GM18511 (cell line): ENCODE data around the gene EPHA8.

Source experiments
- ATAC-seq: cut with Tn5 transposase; IDR thresholded peaks from one replicate; pipeline ENCODE4 v1.9.1; 2021; ENCODE audit warnings: mild to moderate bottlenecking, moderate library complexity; ENCODE audit not compliant: unreplicated experiment

EPHA8 gene

DNA sequence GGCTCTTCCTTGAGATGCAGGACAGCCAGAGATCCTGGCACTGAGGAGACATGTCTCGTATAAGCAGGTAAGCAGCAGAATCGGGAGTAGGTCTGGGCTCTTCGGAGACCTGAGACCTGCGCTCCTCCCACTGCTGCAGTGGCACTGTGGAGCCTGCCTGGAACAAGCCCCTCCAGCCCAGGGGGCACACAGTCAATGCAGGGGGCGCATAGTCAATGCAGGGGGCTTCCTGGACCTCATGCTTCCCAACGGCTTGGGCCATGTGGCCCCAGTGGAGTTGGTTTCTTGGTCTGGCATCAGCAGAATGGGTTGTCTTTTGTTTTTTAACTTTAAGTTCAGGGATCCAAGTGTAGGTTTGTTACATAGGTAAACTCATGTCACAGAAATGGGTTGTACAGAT, 27.9 kb upstream of the EPHA8 start:
- ATAC-seq: no peak

DNA sequence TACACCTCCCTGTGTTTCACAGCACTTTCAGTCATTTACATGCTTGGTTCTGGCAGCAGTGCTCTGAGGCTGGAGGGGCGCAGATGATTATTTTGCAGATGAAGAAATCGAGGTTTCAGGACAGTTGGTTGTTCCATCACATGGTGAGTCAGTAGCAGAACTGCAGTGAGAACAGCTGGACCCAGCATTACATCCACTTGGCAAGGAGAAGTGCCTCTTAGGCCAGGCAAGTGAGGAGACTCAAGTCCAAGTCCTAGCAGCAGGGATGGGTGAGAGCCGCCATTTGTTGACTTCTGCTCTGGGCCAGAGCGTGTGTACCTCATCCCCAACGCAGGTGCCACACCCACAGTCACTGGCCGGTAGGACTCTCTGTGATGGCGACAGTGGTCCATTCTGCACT, 26.8 kb upstream of the EPHA8 start:
- no peak for ATAC-seq

DNA sequence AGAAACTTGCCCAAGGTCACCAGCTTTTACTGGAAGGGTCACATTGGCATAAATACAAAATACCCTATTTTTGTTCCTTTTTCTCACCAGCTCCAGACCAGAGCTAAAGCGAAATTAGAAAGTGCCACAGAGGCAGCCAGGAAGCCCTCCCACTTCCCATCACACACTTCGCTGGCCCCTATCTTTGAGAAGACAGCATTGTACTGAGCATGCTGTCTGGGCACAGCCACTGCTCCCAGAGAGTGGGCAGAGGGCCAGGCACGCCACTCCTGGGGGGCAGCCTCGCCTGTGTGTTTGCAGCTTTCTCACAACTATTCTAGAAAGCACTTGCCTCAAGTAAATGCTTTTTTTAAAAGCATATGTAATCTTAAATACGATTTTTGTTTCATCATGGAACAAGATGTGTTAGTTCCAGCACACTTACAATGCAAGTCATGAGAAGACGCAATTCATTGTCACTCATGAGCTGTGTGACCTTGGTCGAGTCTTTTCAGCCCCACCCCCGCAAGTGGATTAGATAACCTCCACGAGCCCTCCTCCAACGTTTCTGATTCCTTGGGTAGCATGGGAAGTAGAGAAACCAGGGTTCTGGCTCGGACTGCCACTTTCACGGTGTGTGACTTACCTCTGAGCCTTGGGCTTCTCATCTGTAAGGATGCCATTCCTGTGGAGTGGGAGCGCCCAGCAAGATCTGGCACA, 25.7 kb upstream of the EPHA8 start:
- no peak for ATAC-seq

DNA sequence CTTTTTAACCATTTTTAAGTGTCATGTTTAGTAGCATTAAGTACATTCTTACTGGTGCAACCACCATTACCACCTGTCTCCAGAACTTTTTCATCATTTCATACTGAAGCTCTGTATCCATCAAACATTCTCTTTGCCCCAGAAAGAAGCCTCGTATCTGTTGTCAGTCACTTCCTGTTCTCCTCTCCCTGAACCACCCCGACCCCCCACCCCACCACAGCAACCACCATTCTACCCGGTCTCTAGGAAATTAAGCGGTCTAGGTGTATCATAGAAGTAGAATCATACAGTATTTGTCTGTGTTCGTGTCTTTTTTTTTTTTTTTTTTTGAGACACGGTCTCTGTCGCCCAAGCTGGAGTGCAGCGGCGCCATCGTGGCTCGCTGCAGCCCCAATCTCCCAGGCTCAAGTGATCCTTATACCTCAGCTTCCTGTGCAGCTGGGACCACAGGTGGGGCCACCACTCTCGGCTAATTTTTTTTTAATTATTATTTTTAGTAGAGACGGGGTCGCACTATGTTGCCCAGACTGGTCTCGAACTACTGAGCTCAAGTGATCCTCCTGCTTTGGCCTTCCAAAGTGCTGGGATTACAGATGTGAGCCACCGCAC, 23.7 kb upstream of the EPHA8 start:
- ATAC-seq: no peak

DNA sequence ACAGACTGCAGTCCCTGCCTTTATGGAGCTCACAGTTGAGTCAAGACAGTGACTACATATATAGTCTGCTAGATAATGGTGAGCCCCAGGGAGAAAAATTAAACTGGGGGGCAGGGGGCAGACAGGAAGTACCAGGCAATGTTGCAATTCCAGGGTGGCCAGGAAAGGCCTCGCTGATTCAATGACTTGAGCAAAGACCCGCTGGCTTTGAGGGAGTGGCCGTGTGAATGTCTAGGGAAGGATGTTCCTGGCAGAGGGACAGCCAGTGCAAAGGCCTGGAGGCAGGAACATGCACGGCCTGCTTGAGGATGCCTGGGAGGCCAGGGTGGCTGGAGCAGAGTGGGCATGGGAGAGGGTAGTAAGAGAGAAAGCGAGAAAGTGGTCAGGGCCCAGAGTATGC, 23.0 kb upstream of the EPHA8 start:
- ATAC-seq: no peak

DNA sequence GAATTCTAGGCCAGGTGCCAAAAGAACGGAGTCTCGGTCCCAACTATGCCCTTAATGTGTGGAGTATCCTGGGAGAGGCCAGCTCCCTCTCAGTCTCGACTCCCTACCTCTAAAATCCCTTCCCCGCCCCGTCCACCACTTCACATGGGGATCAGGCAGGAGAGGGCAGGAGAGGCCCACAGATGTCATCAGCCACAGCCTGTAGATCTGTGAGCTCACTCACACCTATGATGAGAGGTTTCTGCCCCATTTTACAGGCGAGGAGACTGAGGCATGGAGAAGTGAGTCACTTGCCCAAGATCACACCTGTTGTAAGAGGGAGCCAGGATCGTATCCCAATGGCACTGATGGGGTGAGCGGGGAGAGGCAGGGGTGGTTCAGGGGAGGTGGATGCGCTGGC, 20.4 kb upstream of the EPHA8 start:
- ATAC-seq: no peak

DNA sequence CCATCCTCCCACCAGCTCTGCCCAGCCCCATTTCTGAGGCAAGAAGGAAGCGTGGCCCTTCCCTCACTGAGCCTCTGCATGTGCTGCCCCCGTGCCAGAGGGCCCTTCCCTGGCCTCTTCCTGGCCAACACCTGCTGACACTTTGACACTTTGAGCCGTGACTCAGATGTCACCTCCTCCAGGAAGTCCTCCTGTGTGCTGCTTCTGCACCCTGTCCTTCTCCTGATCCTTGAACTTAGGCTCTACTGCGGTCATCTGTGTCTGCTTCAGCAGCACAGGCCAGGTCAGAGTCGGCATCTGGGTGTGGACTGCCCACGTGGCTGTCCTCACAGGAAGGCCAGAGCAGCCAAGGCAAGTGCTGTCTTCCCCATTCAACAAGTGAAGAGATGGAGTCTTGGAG, 19.6 kb upstream of the EPHA8 start:
- ATAC-seq: no peak

DNA sequence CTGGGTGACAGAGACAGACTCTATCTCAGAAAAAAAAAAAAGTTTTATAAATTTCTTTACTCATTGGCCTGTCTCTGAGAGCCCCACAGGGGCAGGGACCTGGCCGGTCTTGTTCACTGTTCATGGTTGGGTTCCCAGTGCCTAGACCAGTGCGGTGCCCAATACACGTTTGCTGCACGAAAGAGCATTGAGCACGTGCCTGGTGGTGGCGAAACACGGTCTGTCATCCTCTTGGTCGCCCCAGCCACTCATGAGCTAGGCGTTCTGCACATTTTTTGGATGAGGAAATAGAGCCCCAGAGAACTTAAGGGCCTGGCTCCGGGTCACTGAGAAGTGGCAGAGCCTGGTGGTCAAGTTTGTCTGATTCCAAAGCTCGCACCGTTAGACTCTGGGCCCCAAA, 18.7 kb upstream of the EPHA8 start:
- no peak for ATAC-seq

DNA sequence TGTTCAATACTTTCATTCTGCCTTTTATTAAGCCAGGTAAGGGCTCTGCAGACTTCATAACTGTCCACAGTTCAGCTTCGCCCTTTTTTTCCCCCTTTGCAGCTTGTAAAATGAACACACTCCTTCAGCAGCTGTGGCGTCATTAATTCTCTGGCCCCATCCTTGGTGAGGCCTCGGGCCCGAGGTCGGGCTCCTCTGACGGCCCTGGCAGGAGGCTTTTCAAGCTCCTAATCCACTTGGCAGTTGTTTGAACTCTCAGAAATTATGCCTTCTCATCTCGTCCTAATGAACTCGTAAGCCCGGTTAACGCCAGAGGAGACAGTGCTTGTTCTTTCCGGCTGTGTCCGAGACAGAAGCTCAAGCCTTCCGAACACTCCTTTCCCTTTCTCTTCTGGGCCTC, 18.1 kb upstream of the EPHA8 start:
- ATAC-seq: no peak

DNA sequence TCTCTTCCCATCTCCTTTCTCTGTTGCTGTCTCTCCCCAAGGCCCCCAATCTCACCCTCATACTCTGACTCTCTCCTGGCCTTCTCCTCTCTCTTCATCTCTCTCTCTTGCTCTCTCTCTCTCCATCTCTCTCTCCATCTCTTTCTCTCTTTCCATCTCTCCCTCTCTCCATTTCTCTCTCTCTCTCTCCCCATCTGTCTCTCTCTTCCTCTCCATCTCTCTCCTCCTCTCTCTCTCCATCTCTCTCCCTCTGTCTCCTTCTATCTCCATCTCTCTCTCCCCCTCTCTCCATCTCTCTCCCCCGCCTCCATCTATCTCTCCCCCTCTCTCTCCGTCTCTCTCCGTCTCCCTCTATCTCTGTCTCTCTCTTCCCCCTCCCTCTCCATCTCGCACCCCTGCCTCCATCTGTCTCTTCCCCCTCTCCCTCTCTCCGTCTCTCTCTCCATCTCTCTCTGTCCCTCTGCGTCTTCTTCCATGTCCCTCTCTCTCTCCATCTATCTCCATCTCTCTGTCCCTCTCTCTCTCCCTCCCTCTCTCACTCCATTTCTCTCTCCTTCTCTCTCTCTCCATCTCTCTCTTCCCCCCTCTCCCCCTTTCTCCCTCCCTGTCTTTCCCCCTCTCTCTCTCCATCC, 16.0 kb upstream of the EPHA8 start:
- no peak for ATAC-seq

DNA sequence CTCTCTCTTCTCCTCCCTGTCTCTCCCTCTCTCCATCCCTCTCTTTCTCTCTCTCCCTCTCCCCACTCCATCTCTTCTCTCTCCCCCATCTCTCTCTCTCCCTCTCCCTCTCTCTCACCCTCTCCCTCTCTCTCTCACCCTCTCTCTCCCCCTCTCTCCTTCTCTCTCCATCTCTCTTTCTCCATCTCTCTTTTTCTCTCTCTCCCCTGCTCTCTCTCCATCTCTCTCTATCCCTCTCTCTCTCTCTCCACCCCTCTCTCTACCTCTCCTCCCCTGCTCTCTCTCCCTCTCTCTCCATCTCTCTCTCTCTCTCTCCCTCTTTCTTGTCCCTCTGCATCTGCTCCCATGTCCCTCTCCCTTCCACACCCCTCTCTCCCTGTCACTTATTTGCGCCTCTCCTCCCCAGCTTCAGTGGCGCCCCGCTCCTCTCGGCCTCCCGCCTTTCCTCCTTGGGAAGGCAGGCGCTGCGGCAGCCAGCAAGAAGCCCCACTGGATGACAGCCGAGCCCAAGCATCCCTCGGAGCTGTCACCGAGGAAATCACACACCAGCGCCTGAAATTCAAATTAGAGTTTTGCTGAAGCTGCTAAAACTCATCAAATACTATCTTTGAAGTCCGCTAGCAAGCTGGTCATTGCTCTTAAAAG, 15.3 kb upstream of the EPHA8 start:
- ATAC-seq: no peak

DNA sequence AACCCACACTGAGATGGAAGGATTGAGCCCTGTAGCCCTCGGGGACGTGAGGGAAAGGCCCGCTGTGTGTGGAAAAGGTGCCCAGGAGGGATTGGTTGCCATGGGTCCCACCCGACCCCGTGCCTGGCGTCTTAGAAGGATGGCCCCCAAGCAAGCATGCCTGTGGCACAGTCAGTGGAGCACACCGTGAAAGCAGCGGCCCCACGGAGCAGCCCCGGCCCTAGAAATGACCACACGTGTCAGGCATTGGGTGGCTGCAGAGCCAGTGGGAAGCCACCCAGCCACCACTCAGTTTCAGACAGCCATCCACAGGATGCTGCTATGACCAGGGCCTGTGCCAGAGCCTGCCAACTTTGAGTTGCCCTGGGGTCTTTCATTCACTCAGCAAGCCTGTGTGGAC, 13.3 kb upstream of the EPHA8 start:
- no peak for ATAC-seq

DNA sequence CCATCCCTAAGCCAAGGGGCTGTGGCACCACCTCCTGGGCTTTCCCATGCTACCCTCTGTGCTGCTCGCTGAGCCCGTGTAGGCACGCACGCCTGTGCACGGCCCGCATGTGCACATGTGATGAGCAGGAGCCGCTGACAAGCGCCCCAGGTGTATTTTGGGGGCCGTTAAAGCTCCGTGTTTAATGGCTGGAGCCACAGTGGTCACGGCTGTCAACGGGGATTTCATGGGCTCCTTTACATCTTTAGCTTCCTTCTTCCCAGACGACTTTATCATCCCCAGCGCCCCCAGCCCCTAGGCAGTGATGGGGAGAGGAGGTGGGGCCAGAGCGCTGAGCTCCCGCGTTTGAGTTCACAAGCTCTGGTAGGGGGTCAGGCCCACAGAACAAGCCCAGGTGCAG, 11.7 kb upstream of the EPHA8 start:
- no peak for ATAC-seq

DNA sequence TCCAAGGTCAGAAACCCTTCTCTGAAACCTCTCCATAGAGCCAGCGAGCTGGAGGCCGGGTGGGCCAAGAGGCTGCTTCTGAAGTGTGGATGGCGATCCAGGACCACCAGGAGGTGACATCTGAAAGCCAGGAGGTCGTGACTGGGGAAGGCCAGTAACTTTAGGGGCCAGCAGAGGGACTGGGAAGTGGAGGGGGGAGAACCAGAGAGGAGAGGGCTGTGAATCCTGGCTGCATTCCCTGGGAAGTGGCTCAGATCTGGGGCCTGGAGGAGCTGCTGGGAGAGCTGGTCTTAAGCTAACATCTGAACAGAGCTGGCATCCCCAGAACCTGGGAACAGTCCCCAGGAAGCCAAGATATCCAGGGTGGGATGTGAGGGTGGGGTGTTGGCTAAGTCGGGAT, 11.3 kb upstream of the EPHA8 start:
- no peak for ATAC-seq

DNA sequence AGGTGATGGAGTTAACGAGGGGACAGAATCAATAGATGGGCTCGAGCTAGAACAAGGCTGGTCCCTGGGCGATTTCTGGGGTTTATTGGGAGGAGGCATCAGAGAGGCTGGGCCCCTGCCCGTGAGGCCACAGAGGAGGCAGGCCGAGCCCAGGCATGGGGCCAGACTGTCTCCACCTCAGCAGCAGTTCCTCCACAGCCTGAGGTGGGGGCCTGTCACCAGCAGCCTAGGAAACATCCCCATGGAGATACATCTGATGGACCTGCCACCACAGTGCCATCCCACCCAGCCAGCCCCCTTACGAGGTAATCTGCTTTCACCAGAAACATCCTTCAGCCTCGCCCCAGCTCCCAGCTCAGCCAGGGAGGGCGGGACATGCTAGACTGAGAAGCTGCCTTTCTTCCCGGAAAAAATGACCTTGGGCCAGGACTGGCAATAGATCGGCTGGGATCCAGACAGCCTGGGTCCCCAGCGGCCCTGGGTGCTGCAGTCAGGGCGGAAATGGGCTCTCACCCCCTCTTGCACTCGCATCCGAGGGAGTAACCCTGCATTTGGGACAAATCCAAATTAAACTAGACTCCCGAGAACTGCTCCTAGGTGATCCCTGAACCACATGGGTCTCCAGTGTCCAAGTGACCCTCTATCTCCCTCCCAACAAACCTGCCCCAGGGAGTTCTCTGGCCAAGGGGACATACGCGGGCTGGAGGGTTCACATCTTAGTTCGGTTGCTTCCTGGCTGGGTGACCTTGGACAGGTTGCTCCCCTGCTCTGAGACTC, 10.0 kb upstream of the EPHA8 start:
- no peak for ATAC-seq

DNA sequence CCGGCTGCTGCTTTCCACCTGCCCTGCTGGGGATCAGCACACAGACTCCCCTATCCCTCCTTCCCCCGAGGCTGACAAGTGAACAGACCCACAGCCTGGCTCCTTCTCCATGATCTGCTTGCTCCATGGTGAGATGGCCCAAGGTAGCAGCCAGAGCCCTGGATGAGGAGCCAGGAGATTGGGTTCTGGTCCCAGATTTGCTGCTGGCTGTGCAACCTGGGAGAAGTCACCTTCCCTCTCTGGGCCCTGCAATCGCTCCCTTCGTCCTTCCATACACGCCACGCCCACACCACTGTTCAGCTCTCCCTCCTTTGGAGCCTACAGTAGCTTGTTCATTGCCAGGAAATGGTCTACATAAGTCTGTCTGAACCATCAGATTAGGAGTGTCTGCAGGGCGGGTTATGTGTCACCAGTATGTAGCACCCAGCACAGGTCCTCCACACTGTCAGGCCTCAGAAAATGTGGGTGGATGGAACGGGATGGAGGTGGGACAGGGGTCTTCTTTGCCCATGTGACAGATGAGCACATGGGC, 9.2 kb upstream of the EPHA8 start:
- no peak for ATAC-seq

DNA sequence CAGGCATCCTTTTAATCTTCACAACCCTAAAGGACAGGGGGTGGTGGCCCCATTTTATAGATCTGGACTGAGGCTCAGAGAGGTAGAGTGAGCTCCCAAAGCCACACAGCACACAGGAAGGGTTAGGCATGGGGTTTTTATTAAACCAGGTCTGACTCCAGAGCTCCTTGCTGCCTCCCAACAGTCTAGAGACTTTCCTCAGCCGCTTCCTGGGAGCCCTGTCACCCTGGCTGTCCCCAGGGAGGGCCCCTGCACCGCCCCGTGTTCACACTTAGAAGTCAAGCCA, 8.0 kb upstream of the EPHA8 start:
- ATAC-seq: no peak

DNA sequence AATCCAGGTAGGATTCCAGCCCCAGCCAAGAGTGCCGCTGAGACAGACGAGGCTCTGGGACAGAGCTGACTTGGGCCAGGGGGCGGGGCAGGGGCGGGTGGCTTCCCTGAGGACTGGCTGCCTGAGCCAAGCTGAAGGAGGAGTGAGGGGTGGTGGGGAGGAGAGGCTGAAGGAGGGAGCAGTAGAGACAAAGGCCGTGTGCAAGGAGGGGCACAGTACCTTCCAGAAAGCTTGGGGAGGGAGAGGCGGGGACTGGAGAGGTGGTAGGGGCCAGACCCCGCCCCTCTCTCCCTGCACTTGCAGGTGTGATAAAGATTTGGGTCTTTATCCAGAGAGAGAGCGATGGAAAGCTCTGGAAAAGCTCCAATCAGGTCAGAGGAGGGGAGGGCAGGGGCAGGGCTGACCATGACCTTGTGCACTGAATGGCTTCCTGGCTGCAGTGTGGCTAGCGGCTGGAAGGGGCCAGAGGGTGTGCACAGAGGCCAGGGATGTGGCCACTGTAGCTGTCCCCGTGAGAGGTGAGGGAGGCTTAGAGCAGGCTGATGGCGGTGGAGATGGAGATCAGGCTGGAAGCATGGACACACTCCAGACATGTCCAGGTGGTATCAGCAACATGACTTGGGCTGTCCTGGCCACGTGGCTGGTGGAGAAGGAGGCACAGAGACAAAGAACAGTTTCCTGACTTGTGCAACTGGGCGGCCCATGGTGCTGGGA, 6.7 kb upstream of the EPHA8 start:
- ATAC-seq: no peak

DNA sequence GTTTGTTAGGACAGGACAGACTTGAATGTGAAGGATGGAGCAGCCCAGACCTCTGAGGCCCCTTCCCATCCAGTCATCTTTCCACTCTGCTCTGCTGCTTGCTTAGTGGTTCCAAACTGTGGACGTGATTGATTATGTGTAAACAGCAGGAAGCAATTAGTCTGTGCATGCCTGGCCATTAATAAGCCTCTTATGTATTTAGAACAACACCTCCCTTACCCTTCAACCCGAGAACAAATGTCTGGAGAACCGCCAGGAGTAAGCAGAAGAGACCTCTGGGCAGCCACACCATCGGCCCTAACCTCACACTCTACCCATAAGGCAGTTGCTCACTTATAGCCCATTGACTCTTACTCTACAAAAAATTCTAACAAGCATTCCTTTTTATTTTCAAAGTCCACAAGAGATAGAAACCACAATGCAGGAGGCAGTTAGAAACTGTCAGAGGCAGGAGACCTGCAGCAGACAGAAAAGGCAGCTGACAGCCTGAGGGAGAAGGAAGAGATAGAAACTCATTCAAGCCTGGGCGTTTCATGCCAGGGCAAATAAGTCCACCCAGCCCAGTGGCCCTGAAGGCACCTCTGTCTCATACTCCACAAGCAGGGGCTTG, 5.8 kb upstream of the EPHA8 start:
- no peak for ATAC-seq
